ENCODE measurements around the gene HRK.

Gene HRK

GRCh38 chr12:116879509-116880212, 1.6 kb downstream of the HRK start:
- no peak overlapping the region for H3K27ac ChIP-seq
- no peak for TF ChIP-seq ZFX (IDR thresholded peaks at IDR 0.05)

- TF ChIP-seq ZFX (IDR thresholded peaks at IDR 0.05) = no peak
- TF ChIP-seq, protein P1, sequence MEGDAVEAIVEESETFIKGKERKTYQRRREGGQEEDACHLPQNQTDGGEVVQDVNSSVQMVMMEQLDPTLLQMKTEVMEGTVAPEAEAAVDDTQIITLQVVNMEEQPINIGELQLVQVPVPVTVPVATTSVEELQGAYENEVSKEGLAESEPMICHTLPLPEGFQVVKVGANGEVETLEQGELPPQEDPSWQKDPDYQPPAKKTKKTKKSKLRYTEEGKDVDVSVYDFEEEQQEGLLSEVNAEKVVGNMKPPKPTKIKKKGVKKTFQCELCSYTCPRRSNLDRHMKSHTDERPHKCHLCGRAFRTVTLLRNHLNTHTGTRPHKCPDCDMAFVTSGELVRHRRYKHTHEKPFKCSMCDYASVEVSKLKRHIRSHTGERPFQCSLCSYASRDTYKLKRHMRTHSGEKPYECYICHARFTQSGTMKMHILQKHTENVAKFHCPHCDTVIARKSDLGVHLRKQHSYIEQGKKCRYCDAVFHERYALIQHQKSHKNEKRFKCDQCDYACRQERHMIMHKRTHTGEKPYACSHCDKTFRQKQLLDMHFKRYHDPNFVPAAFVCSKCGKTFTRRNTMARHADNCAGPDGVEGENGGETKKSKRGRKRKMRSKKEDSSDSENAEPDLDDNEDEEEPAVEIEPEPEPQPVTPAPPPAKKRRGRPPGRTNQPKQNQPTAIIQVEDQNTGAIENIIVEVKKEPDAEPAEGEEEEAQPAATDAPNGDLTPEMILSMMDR (conservative IDR thresholded peaks at IDR 0.05) = no peak
- H3K27ac ChIP-seq = no peak overlapping the region
These were observed 2.4 kb downstream of the HRK start for GRCh38 chr12:116878567-116879508.

DNA sequence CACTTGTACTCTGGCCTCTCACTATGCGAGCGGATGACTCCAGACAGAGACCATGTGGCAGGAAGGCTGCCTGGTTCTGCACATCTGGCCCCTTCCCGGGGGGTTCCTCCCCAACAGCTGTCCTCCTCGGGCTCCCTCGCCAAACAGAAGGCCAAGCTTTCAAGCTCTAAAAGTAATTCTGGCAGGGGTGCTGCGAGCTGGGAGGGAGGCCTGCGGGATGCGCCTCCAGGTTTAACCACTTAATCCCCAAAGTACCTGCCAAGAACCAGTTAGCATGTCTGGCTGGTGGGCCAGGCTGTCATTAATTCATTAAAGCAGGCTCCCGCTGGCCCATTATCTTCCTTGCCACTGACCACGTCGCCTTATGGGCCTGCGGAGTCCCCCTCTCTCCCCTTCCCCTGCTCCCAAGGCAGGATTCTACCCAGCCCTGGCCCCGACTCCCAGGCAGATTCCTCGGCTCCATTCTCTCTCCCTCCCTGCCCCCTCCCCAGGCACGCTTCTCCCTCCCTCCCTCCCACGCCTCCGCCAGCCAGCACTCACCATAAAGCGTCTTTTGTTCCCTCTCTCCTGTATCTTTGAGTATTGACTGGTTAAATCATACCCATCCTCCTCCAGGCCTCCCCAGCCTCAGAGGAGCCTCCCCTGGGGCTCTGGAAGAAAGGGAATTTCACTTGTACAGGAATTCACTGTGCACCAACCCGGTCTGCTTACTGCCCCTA, 4.9 kb downstream of the HRK start:
- no peak for TF ChIP-seq ZFX (IDR thresholded peaks at IDR 0.05)
- TF ChIP-seq, protein P1 (conservative IDR thresholded peaks at IDR 0.05) = no peak
- no peak overlapping the region for H3K27ac ChIP-seq

- no peak overlapping the region for H3K27ac ChIP-seq
- TF ChIP-seq ZFX (IDR thresholded peaks at IDR 0.05) = no peak
- TF ChIP-seq, protein P1 (conservative IDR thresholded peaks at IDR 0.05) = no peak
These were observed 6.8 kb downstream of the HRK start for GRCh38 chr12:116874324-116874995.

DNA sequence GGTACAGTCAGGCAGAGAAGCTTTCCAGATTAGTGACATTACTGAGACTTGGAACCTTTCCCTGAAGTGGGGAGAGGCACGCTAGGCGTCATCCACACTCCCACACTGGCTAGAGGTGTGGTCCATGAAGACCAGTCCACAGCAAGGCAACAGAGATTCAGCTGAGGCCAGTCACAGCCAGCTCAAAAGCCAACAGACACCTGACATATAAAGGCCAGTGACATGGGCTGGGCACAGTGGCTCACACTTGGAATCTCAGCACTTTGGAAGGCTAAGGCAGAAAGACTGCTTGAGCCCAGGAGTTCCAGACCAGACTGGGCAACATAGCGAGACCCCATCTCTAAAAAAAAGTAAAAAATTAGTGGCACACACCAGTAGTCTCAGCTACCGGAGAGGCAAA, 10.9 kb downstream of the HRK start:
- TF ChIP-seq, protein P1 (conservative IDR thresholded peaks at IDR 0.05) = no peak
- TF ChIP-seq ZFX (IDR thresholded peaks at IDR 0.05) = no peak
- no peak overlapping the region for H3K27ac ChIP-seq

- no peak overlapping the region; the same call in 1 of the 2 replicates for H3K27ac ChIP-seq
- TF ChIP-seq ZFX (IDR thresholded peaks at IDR 0.05) = no peak
- TF ChIP-seq, protein P1 (conservative IDR thresholded peaks at IDR 0.05) = no peak
These were observed 13.7 kb downstream of the HRK start for GRCh38 chr12:116867523-116867922.

All from C4-2B (cell line).